GM23248 (cell line): ENCODE measurements around the gene APEX2. TPM values are rescaled to one million over a fixed set of nuclear protein-coding genes. Genes with fewer than 3 reads are reported as not detected.

Experiments used
- DNase-seq: peaks from one replicate; pipeline ENCODE4 v3.0.0-alpha.2; 2015
- H2AFZ ChIP-seq: fragments of 200-600 bp; sonication (generic); 2 replicates; pipeline ENCODE4 v1.6.1; 2016; ENCODE audit warnings: antibody characterized with exemption
- H3F3A ChIP-seq: fragments of 200-600 bp; sonication (generic); 2 replicates; pipeline ENCODE4 v1.6.1; 2016; ENCODE audit warnings: mild to moderate bottlenecking, antibody characterized with exemption, mixed run types; ENCODE audit not compliant: insufficient read depth
- H3K27ac ChIP-seq: fragments of 200-600 bp; sonication (generic); 2 replicates; pipeline ENCODE4 v1.5.1; 2016; ENCODE audit warnings: mild to moderate bottlenecking
- H3K27me3 ChIP-seq: fragments of 200-600 bp; sonication (generic); replicated peaks from 2 replicates; pipeline ENCODE4 v1.6.1; 2016; ENCODE audit warnings: mild to moderate bottlenecking; ENCODE audit not compliant: insufficient read depth
- H3K36me3 ChIP-seq: fragments of 200-600 bp; sonication (generic); 2 replicates; pipeline ENCODE4 v1.6.1; 2016; ENCODE audit warnings: low read depth, mild to moderate bottlenecking
- H3K4me1 ChIP-seq: fragments of 200-600 bp; sonication (generic); 2 replicates; pipeline ENCODE4 v1.6.1; 2016; ENCODE audit warnings: mild to moderate bottlenecking; ENCODE audit not compliant: insufficient read depth
- H3K4me2 ChIP-seq: fragments of 200-600 bp; sonication (generic); one replicate; pipeline ENCODE4 v1.6.1; 2016; ENCODE audit warnings: mild to moderate bottlenecking; ENCODE audit not compliant: unreplicated experiment
- H3K4me3 ChIP-seq: fragments of 200-600 bp; sonication (generic); 2 replicates; pipeline ENCODE4 v1.5.1; 2016; ENCODE audit warnings: mild to moderate bottlenecking
- H3K79me2 ChIP-seq: fragments of 200-600 bp; sonication (generic); 2 replicates; pipeline ENCODE4 v1.6.1; 2016; ENCODE audit warnings: mild to moderate bottlenecking; ENCODE audit not compliant: insufficient read depth
- H3K9ac ChIP-seq: fragments of 200-600 bp; sonication (generic); 2 replicates; pipeline ENCODE4 v1.6.1; 2016; ENCODE audit warnings: mild to moderate bottlenecking
- H3K9me2 ChIP-seq: fragments of 200-600 bp; sonication (generic); 2 replicates; pipeline ENCODE4 v1.6.1; 2016; ENCODE audit warnings: mixed run types, mild to moderate bottlenecking, moderate library complexity; ENCODE audit not compliant: insufficient read depth
- H3K9me3 ChIP-seq: fragments of 200-600 bp; sonication (generic); one replicate; pipeline ENCODE4 v1.6.1; 2017; ENCODE audit warnings: low read depth
- H4K20me1 ChIP-seq: fragments of 200-600 bp; sonication (generic); 2 replicates; pipeline ENCODE4 v1.6.0; 2016; ENCODE audit not compliant: insufficient read depth
- EZH2 ChIP-seq: fragments of 200-600 bp; sonication (generic); IDR thresholded peaks from 2 replicates; pipeline ENCODE4 v1.6.1; 2018; ENCODE audit warnings: antibody characterized with exemption, mild to moderate bottlenecking; ENCODE audit not compliant: insufficient read depth, poor library complexity, severe bottlenecking
- EZH2phosphoT487 ChIP-seq: fragments of 200-600 bp; sonication (generic); IDR thresholded peaks from 2 replicates; pipeline ENCODE4 v1.6.1; 2018; ENCODE audit warnings: antibody characterized with exemption, moderate library complexity, mild to moderate bottlenecking, low read depth; ENCODE audit not compliant: insufficient read depth
- WGBS, 2 experiments: methylation state at CpG; one replicate each; pipeline ENCODE4 v1.1.6; 2015 to 2017; ENCODE audit warnings: low lambda C conversion rate in 2 of 2, low coverage in 1 of 2; ENCODE audit errors: missing lambda C conversion rate in 2 of 2; 5-methylcytosine and 5-hydroxymethylcytosine counted together
- in situ Hi-C: fragments of 300-500 bp; cut with MboI; formaldehyde crosslinking; loops from 2 replicates; pipeline ENCODE4 v1.15.0; 2020
- polyA plus RNA-seq: library from polyadenylated mRNA; unstranded; fragments of >200 nt; fragmentation: Nextera tagmentation; extraction: Ambion mirVana; gene quantifications from 2 replicates; pipeline ENCODE4 v1.2.1, GENCODE V29; 2016
- total RNA-seq: library from RNA; depleted of rRNA; stranded (reverse); fragments of >200 nt; shearing (Covaris generic); gene quantifications from 2 replicates; pipeline ENCODE4 v1.2.3, GENCODE V29; 2014

APEX2 gene
- total and polyA plus RNA-seq, 2 experiments from 2014 or later: 8.0 to 13.7 TPM

- H3F3A ChIP-seq: no peaks in the 10 kb centered on the region
- no peaks in the 10 kb centered on the region for H3K79me2 ChIP-seq
- H3K36me3 ChIP-seq: no peaks in the 10 kb centered on the region
- H3K27me3 ChIP-seq: no peaks in the 10 kb centered on the region
- H3K27ac ChIP-seq: no peak overlapping the region
- no peaks in the 10 kb centered on the region for H3K9me2 ChIP-seq
- no peak overlapping the region for H3K9ac ChIP-seq
- in situ Hi-C loops: no loop called here
- H4K20me1 ChIP-seq: no peaks in the 10 kb centered on the region
- no peaks in the 10 kb centered on the region for H3K9me3 ChIP-seq
- H3K4me1 ChIP-seq: no peaks in the 10 kb centered on the region
- H2AFZ ChIP-seq: no peak overlapping the region
- H3K4me3 ChIP-seq: no peak overlapping the region
- no peak overlapping the region for H3K4me2 ChIP-seq
- TF ChIP-seq EZH2 (no peak), EZH2phosphoT487 (no peak)
- DNase-seq: no peak
- WGBS, 2 experiments: 68 to 73% methylated on average over 2 of the region's 2 CpGs
Measured at GRCh38 chrX:54991706-54992105, 8.5 kb upstream of the APEX2 start.

- no peak overlapping the region for H3K27ac ChIP-seq
- DNase-seq: no peak
- H3K9me2 ChIP-seq: no peaks in the 10 kb centered on the region
- no peak overlapping the region for H2AFZ ChIP-seq
- in situ Hi-C loops: no loop called here
- no peaks in the 10 kb centered on the region for H3K27me3 ChIP-seq
- WGBS, 2 experiments: 0% methylated on average over 1 of the region's 1 CpG
- no peaks in the 10 kb centered on the region for H3K9me3 ChIP-seq
- no peaks in the 10 kb centered on the region for H3K4me1 ChIP-seq
- no peak overlapping the region for H3K4me3 ChIP-seq
- H3K79me2 ChIP-seq: no peaks in the 10 kb centered on the region
- no peaks in the 10 kb centered on the region for H4K20me1 ChIP-seq
- no peak for TF ChIP-seq EZH2phosphoT487
- TF ChIP-seq EZH2: no peak
- H3K9ac ChIP-seq: no peak overlapping the region
- H3K4me2 ChIP-seq: no peak overlapping the region
- no peaks in the 10 kb centered on the region for H3F3A ChIP-seq
- no peaks in the 10 kb centered on the region for H3K36me3 ChIP-seq
Measured at GRCh38 chrX:54992911-54993622, 7.1 kb upstream of the APEX2 start.

- Histone ChIP-seq H3K9me2 (no peaks in the 10 kb centered on the region), H3K4me2 (no peak within 1 kb of the TSS), H4K20me1 (no peaks in the 10 kb centered on the region), H3K79me2 (no peaks in the 10 kb centered on the region), H3K27ac (no peak within 1 kb of the TSS), H3K9me3 (no peaks in the 10 kb centered on the region), H3K4me3 (no peak within 1 kb of the TSS), H2AFZ (no peak within 1 kb of the TSS), H3K36me3 (no peaks in the 10 kb centered on the region), H3K27me3 (no peaks in the 10 kb centered on the region), H3K9ac (no peak within 1 kb of the TSS), H3F3A (no peaks in the 10 kb centered on the region), H3K4me1 (no peaks in the 10 kb centered on the region)
- in situ Hi-C loops: no loop called here
- no peak for DNase-seq
- 51 to 63% methylated on average over 2 of the region's 2 CpGs for WGBS, 2 experiments
- TF ChIP-seq EZH2phosphoT487: no peak
- TF ChIP-seq EZH2: no peak
Measured at GRCh38 chrX:54994099-54994498, 6.1 kb upstream of the APEX2 start, which contains the start of gene PFKFB1. Gene PFKFB1, minus strand, starts transcription at chrX:54994188. Its CDS starts 181 bp downstream, at chrX:54994007.

- Histone ChIP-seq H3K36me3 (no peaks in the 10 kb centered on the region), H4K20me1 (no peaks in the 10 kb centered on the region), H3K9me2 (no peaks in the 10 kb centered on the region), H3K27ac (no peak overlapping the region), H3K9me3 (no peaks in the 10 kb centered on the region), H3K27me3 (no peaks in the 10 kb centered on the region), H3K9ac (no peak overlapping the region), H2AFZ (no peak overlapping the region), H3K4me2 (no peak overlapping the region), H3K79me2 (no peaks in the 10 kb centered on the region), H3F3A (no peaks in the 10 kb centered on the region), H3K4me3 (no peak overlapping the region), H3K4me1 (no peaks in the 10 kb centered on the region)
- TF ChIP-seq EZH2: no peak
- no peak for TF ChIP-seq EZH2phosphoT487
- 31 to 40% methylated on average over 4 to 6 of the region's 6 CpGs for whole genome bisulfite sequencing, 2 experiments
- in situ Hi-C loops: no loop called here
- DNase-seq: no peak
Measured at GRCh38 chrX:54994668-54995351, 5.4 kb upstream of the APEX2 start.
